SJCRH30 (cell line): ENCODE data around the gene FARP2. TPM values are rescaled to one million over a fixed set of nuclear protein-coding genes. Genes with fewer than 3 reads are reported as not detected.
A peak's percentile ranks its signal among the peaks of the same experiment; 100 is the strongest.
"Not testable (repeated sequence)": the region's sequence is repeated elsewhere in the genome, so short reads cannot be mapped to it uniquely, and the experiment has no call there.

Source experiments
- DNase-seq, 2 experiments: peaks; one replicate each; pipeline ENCODE4 v3.0.0-alpha.2; 2015 to 2020
- H3K27ac ChIP-seq: fragments of 250-450 bp; sonication (Bioruptor Pico); 2 replicates; pipeline ENCODE4 v1.5.1; 2020; ENCODE audit warnings: mild to moderate bottlenecking, moderate library complexity
- H3K27me3 ChIP-seq: fragments of 250-450 bp; sonication (Bioruptor Pico); 2 replicates; pipeline ENCODE4 v1.5.1; 2020; ENCODE audit warnings: mild to moderate bottlenecking, moderate library complexity
- H3K36me3 ChIP-seq: fragments of 250-450 bp; sonication (Bioruptor Pico); 2 replicates; pipeline ENCODE4 v1.5.1; 2020; ENCODE audit warnings: mild to moderate bottlenecking, moderate library complexity
- H3K4me1 ChIP-seq: fragments of 250-450 bp; sonication (Bioruptor Pico); 2 replicates; pipeline ENCODE4 v1.5.1; 2020; ENCODE audit warnings: mild to moderate bottlenecking, moderate library complexity
- H3K4me3 ChIP-seq: fragments of 250-450 bp; sonication (Bioruptor Pico); 2 replicates; pipeline ENCODE4 v1.5.1; 2020; ENCODE audit warnings: mild to moderate bottlenecking, moderate library complexity
- H3K9me3 ChIP-seq: fragments of 250-450 bp; sonication (Bioruptor Pico); replicated peaks from 2 replicates; pipeline ENCODE4 v1.5.1; 2020; ENCODE audit warnings: mild to moderate bottlenecking, moderate library complexity
- total RNA-seq: library from RNA; depleted of rRNA; stranded (reverse); fragments of >200 nt; shearing (Covaris generic); gene quantifications from 2 replicates; pipeline ENCODE4 v1.2.3, GENCODE V29; 2014

FARP2 gene
- total RNA-seq, 1 experiment from 2014 or later = 68.6 TPM

DNA sequence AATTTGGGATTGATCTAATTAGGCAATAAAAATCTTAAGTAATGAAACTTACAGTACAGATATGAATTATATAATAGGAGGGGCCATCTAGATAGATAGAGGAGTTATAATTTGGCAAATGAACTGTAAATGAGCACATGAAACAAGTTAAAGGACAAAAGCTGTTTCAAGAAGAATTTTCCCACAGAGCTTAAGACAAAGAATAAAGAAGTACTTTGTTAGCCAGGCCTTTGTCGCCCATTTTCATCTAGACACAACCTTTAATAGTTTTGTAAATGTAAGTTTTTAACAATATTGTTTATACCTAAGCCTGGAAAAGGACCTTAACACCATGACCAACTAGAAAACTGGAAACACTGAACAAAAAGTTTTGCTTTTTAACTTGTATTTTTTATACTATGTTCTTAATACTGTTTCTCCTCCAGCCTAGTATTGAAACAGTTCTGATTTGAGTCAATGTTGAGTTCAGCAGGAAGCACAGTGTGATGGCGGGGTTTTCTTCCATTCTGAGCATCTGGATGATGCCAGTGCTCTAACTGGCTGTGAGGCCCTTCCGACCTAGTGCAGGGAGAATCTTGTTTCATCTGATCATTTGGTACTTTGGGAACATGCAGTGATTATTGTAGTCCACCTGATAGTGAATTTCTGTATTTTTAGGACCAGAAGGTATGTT is 37.6 kb downstream of the FARP2 start:
- H3K36me3 ChIP-seq = peaks cover 6% of the 10 kb centered on the region; the same call in 1 of the 2 replicates
- no peak for DNase-seq
- no peaks in the 10 kb centered on the region for H3K27me3 ChIP-seq
- no peaks in the 10 kb centered on the region for H3K9me3 ChIP-seq
- H3K4me1 ChIP-seq = no peaks in the 10 kb centered on the region
- H3K4me3 ChIP-seq = no peak overlapping the region
- H3K27ac ChIP-seq = no peak overlapping the region

GRCh38 chr2:241396809-241397208 is 40.7 kb downstream of the FARP2 start:
- H3K36me3 ChIP-seq, DNase-seq, H3K9me3 ChIP-seq, H3K27me3 ChIP-seq, H3K4me3 ChIP-seq, H3K27ac ChIP-seq, H3K4me1 ChIP-seq: not testable (repeated sequence)

GRCh38 chr2:241399941-241400922 is 44.1 kb downstream of the FARP2 start:
- no peaks in the 10 kb centered on the region for H3K27me3 ChIP-seq
- peaks cover 3% of the 10 kb centered on the region; the same call in 1 of the 2 replicates for H3K36me3 ChIP-seq
- no peaks in the 10 kb centered on the region for H3K9me3 ChIP-seq
- H3K4me1 ChIP-seq = no peaks in the 10 kb centered on the region
- no peak overlapping the region for H3K4me3 ChIP-seq
- no peak overlapping the region for H3K27ac ChIP-seq
- no peak for DNase-seq

DNA sequence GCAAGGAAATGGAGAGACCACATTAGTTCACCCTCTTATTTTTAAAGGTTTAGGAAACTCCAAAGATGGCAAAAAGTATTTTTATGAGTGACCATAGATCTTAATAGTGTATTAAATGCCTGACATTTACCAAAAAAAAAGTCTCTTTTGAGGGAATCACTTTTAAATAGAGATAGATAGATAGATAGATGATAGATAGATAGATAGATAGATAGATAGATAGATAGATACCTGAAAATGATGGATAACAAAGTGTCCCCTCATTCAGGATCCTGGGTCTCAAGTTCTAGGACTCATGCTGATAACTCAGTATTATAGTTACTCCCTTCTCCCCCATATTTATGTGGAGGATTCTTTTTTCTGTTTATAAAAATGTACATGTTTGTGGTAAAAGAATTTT is 52.8 kb downstream of the FARP2 start:
- Histone ChIP-seq H3K27me3 (no peaks in the 10 kb centered on the region), H3K9me3 (no peaks in the 10 kb centered on the region), H3K36me3 (peaks cover 23% of the 10 kb centered on the region), H3K4me1 (peaks cover 7% of the 10 kb centered on the region; the same call in 1 of the 2 replicates), H3K4me3 (no peak overlapping the region), H3K27ac (no peak overlapping the region)
- no peak for DNase-seq

DNA sequence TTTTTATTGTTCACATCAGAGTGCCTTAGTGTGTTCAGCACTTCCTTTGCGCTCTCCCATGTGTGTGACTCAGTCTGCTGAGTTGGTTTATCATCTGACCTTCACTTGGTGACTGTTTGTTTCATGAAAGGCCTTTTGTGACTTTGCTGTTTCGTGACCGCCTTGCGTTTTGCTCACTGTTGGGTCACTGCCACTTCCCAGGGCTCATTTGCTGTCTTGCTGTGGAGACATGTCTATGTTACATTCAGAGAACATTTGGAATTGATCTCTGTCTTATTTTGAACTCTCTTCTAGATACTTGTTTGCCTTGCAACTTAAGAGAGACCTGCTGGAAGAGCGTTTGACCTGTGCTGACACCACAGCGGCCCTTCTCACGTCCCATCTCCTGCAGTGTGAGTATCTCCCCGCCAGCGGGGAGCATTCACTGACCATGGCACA is 54.7 kb downstream of the FARP2 start:
- Histone ChIP-seq H3K27ac (no peak overlapping the region), H3K36me3 (peaks cover 27% of the 10 kb centered on the region), H3K9me3 (no peaks in the 10 kb centered on the region), H3K4me1 (peaks cover 7% of the 10 kb centered on the region; the same call in 1 of the 2 replicates), H3K27me3 (no peaks in the 10 kb centered on the region), H3K4me3 (no peak overlapping the region)
- DNase-seq = no peak

GRCh38 chr2:241412144-241412543 is 56.1 kb downstream of the FARP2 start:
- Histone ChIP-seq H3K36me3 (peaks cover 28% of the 10 kb centered on the region), H3K27me3 (no peaks in the 10 kb centered on the region), H3K27ac (no peak overlapping the region), H3K4me3 (no peak overlapping the region), H3K4me1 (peaks cover 7% of the 10 kb centered on the region; the same call in 1 of the 2 replicates), H3K9me3 (no peaks in the 10 kb centered on the region)
- DNase-seq = peak; percentile 72 to 81

DNA sequence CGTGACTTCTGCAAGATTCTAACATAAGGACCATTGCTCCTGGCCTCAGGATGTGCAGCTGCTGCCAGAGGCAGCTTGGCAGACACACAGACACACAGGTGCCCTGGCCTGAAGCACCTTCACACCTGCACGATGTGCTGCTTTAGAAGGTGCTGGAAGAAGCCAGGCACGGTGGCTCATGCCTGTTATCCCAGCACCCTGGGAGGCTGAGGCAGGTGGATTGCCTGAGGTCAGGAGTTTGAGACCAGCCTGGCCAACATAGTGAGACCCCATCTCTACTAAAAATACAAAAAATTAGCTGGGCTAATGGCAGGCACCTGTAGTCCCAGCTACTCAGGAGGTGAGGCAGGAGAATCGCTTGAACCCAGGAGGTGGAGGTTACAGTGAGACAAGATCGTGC is 57.4 kb downstream of the FARP2 start:
- H3K27me3 ChIP-seq, H3K27ac ChIP-seq, H3K4me1 ChIP-seq, DNase-seq, H3K9me3 ChIP-seq, H3K4me3 ChIP-seq: not testable (repeated sequence)
- peaks cover 41% of the 10 kb centered on the region for H3K36me3 ChIP-seq

- Histone ChIP-seq H3K4me1 (peaks cover 7% of the 10 kb centered on the region; the same call in 1 of the 2 replicates), H3K4me3 (no peak overlapping the region), H3K27me3 (no peaks in the 10 kb centered on the region), H3K9me3 (no peaks in the 10 kb centered on the region), H3K36me3 (peaks cover 46% of the 10 kb centered on the region), H3K27ac (no peak overlapping the region)
- no peak for DNase-seq
Measured at GRCh38 chr2:241413929-241414580, 58.0 kb downstream of the FARP2 start.

DNA sequence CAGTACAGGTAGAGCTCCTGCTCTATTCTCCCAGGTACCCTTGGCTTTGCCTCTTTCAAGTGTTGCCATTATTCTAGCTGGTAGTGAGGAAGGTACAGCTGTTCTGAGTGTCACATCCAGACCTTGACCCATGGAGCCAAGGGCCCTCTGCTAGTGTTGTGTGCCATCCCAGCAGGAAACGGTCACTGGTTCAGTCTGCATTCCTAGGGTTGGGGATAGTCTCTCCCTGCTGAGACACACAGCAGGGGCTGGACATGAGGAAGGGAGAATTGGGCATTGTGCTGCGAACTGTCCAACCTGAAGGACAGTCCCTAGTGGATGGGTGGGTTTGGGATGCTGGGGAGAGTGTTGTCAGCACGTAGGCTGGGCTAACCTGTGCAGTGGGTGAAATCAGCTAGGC is 59.1 kb downstream of the FARP2 start:
- Histone ChIP-seq H3K9me3 (no peaks in the 10 kb centered on the region), H3K4me3 (no peak overlapping the region), H3K4me1 (peaks cover 7% of the 10 kb centered on the region; the same call in 1 of the 2 replicates), H3K27me3 (no peaks in the 10 kb centered on the region), H3K36me3 (peaks cover 58% of the 10 kb centered on the region), H3K27ac (no peak overlapping the region)
- DNase-seq = no peak

GRCh38 chr2:241417626-241418025 is 61.5 kb downstream of the FARP2 start:
- no peak overlapping the region for H3K27ac ChIP-seq
- H3K27me3 ChIP-seq = no peaks in the 10 kb centered on the region
- no peak for DNase-seq
- peaks cover 69% of the 10 kb centered on the region for H3K36me3 ChIP-seq
- peaks cover 3% of the 10 kb centered on the region for H3K9me3 ChIP-seq
- no peaks in the 10 kb centered on the region for H3K4me1 ChIP-seq
- H3K4me3 ChIP-seq = no peak overlapping the region

- H3K36me3 ChIP-seq = peaks cover 75% of the 10 kb centered on the region
- no peak overlapping the region for H3K4me3 ChIP-seq
- H3K9me3 ChIP-seq = peaks cover 21% of the 10 kb centered on the region
- H3K27me3 ChIP-seq = no peaks in the 10 kb centered on the region
- no peaks in the 10 kb centered on the region for H3K4me1 ChIP-seq
- H3K27ac ChIP-seq = no peak overlapping the region
- no peak for DNase-seq
Measured at GRCh38 chr2:241421330-241421729, 65.2 kb downstream of the FARP2 start.

GRCh38 chr2:241421942-241422341 is 65.9 kb downstream of the FARP2 start:
- not testable (repeated sequence) for H3K27ac ChIP-seq, H3K4me1 ChIP-seq, H3K4me3 ChIP-seq, H3K27me3 ChIP-seq, DNase-seq
- Histone ChIP-seq H3K36me3 (peaks cover 73% of the 10 kb centered on the region), H3K9me3 (peaks cover 21% of the 10 kb centered on the region)

- Histone ChIP-seq H3K36me3 (peaks cover 72% of the 10 kb centered on the region), H3K4me3 (no peak overlapping the region), H3K27ac (no peak overlapping the region), H3K9me3 (peaks cover 21% of the 10 kb centered on the region), H3K27me3 (no peaks in the 10 kb centered on the region), H3K4me1 (no peaks in the 10 kb centered on the region)
- DNase-seq = no peak
Measured at GRCh38 chr2:241422350-241422749, 66.3 kb downstream of the FARP2 start.

DNA sequence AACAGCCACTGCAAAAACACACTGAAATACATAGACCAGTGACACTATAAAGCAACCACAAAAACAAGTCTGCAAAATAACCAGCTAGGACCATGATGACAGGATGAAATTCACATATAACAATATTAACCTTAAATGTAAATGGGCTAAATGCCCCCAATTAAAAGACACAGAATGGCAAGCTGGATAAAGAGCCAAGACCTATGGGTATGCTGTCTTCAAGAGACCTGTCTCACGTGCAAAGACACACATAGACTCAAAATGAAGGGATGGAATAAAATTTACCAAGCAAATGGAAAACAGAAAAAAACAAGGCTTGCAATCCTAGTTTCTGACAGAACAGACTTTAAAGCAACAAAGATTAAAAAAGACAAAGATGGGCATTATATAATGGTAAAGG is 67.4 kb downstream of the FARP2 start:
- peaks cover 62% of the 10 kb centered on the region for H3K36me3 ChIP-seq
- H3K4me3 ChIP-seq, H3K4me1 ChIP-seq, DNase-seq, H3K27me3 ChIP-seq, H3K27ac ChIP-seq: not testable (repeated sequence)
- peaks cover 21% of the 10 kb centered on the region for H3K9me3 ChIP-seq

- no peak for DNase-seq
- Histone ChIP-seq H3K36me3 (peaks cover 60% of the 10 kb centered on the region), H3K27me3 (no peaks in the 10 kb centered on the region), H3K27ac (no peak overlapping the region), H3K9me3 (peaks cover 21% of the 10 kb centered on the region), H3K4me1 (no peaks in the 10 kb centered on the region), H3K4me3 (no peak overlapping the region)
Measured at GRCh38 chr2:241425368-241425767, 69.3 kb downstream of the FARP2 start.
